Peyer's patch (tissue), 4 donors: Measurements from ENCODE around the gene MSI2. TPM values are rescaled to one million over a fixed set of nuclear protein-coding genes. Genes with fewer than 3 reads are reported as not detected.

Source experiments
- DNase-seq, 3 donors: peaks; one replicate each; pipeline ENCODE4 v3.0.0-alpha.2; 2017 to 2019
- H3K27ac ChIP-seq, 4 donors: fragments of 200-600 bp; sonication (generic); one replicate each; pipeline ENCODE4 v1.5.1; 2016 to 2019
- H3K27me3 ChIP-seq, 2 donors: fragments of 200-600 bp; sonication (generic); one replicate each; pipeline ENCODE4 v1.5.1; 2019
- H3K36me3 ChIP-seq, 3 donors: fragments of 200-600 bp; sonication (generic); one replicate each; pipeline ENCODE4 v1.5.1; 2016 to 2019
- H3K4me1 ChIP-seq, 4 donors: fragments of 200-600 bp; sonication (generic); one replicate each; pipeline ENCODE4 v1.5.1; 2016 to 2019
- H3K4me3 ChIP-seq, 4 donors: fragments of 200-600 bp; sonication (generic); 1 replicate in 3 of 4; 2 replicates in 1 of 4; pipeline ENCODE4 v1.5.1; 2016 to 2019; ENCODE audit warnings: mild to moderate bottlenecking in 1 of 4
- H3K9me3 ChIP-seq, 4 donors: fragments of 200-600 bp; sonication (generic); one replicate each; pipeline ENCODE4 v1.5.1; 2016 to 2019; ENCODE audit warnings: mild to moderate bottlenecking in 1 of 4
- POLR2A ChIP-seq, 2 donors: fragments of 450-650 bp; IDR thresholded peaks; one replicate each; pipeline ENCODE4 v1.5.1; 2017; ENCODE audit warnings: antibody characterized with exemption in 2 of 2, mild to moderate bottlenecking in 2 of 2, moderate library complexity in 2 of 2
- total RNA-seq, 4 donors: library from RNA; depleted of rRNA; stranded (reverse); fragments of >200 nt; gene quantifications; one replicate each; pipeline ENCODE4 v1.1.0, GENCODE V29; 2016
- TF ChIP-seq, protein P1 (sequence below), 6 experiments: fragments of 450-650 bp in 4 of 6; fragments of 200-600 bp in 2 of 6; sonication (generic) in 1 of 6; IDR thresholded peaks; one replicate each; pipeline ENCODE4 v1.5.1; 2017 to 2019; ENCODE audit warnings: antibody characterized with exemption in 6 of 6, mild to moderate bottlenecking in 3 of 6, moderate library complexity in 1 of 6

The MSI2 gene
- total RNA-seq, 4 donors from 2014 or later, result 25.9 to 39.0 (median 29.2) TPM

DNA sequence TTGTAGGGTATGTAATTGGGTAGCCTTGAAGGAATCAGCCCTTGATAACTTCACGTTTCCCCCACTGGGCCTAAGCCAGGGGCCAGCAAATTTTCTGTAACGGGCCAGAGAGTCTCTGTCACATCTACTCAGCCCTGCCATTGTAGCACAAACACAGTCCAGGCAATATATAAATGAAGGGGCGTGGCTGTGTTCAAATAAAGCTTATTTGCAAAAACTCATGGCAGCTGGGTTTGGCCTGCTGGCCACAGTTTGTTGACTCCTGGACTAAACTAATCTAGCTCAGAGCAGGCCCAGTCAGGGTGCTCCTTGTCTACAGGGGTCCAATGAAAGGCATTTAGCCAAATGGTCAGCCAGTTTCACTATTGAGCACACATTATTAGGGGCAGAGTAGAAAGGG lies 347.2 kb downstream of the MSI2 start:
- Histone ChIP-seq H3K4me1 (peaks cover 0 to 34% (median 30%) of the 10 kb centered on the region in 4 donors), H3K9me3 (no peaks in the 10 kb centered on the region), H3K36me3 (no peaks in the 10 kb centered on the region), H3K27me3 (no peaks in the 10 kb centered on the region), H3K27ac (peak overlapping the region in 2 of 4 donors; percentile 10 to 69), H3K4me3 (no peak overlapping the region)
- no peak for DNase-seq
- TF ChIP-seq, protein P1, sequence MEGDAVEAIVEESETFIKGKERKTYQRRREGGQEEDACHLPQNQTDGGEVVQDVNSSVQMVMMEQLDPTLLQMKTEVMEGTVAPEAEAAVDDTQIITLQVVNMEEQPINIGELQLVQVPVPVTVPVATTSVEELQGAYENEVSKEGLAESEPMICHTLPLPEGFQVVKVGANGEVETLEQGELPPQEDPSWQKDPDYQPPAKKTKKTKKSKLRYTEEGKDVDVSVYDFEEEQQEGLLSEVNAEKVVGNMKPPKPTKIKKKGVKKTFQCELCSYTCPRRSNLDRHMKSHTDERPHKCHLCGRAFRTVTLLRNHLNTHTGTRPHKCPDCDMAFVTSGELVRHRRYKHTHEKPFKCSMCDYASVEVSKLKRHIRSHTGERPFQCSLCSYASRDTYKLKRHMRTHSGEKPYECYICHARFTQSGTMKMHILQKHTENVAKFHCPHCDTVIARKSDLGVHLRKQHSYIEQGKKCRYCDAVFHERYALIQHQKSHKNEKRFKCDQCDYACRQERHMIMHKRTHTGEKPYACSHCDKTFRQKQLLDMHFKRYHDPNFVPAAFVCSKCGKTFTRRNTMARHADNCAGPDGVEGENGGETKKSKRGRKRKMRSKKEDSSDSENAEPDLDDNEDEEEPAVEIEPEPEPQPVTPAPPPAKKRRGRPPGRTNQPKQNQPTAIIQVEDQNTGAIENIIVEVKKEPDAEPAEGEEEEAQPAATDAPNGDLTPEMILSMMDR (IDR thresholded peaks at IDR 0.05), result no peak
- TF ChIP-seq POLR2A (IDR thresholded peaks at IDR 0.05), result no peak

DNA sequence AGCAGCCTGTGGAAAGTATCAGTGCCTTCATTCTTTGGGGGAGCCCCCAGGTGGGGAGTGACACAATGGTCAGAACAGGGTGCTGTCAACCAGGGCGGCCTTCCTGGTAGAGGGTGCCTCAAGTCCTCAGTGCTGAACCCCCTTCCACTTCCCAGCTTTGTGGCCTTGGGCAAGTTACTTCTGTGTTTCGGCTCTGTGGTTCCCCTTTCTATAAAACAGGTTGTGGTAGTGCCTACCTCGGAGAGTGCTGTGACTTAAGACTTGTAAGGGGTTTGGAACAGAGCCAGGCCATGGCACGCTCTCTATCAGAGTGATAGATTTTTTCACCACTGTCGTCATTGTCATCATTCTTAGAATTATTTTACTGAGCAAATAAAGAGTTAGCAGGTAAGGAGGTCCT lies 347.7 kb downstream of the MSI2 start:
- peak in 2 of 3 donors; percentile 83 to 86 for DNase-seq
- H3K27ac ChIP-seq, result peak overlapping the region in 3 of 4 donors; percentile 27 to 69 (median 35)
- H3K4me3 ChIP-seq, result no peak overlapping the region
- TF ChIP-seq POLR2A (IDR thresholded peaks at IDR 0.05), result no peak
- TF ChIP-seq, protein P1 (IDR thresholded peaks at IDR 0.05), result no peak
- peaks cover 0 to 34% (median 30%) of the 10 kb centered on the region in 4 donors for H3K4me1 ChIP-seq
- H3K9me3 ChIP-seq, result no peaks in the 10 kb centered on the region
- H3K27me3 ChIP-seq, result no peaks in the 10 kb centered on the region
- H3K36me3 ChIP-seq, result no peaks in the 10 kb centered on the region

DNA sequence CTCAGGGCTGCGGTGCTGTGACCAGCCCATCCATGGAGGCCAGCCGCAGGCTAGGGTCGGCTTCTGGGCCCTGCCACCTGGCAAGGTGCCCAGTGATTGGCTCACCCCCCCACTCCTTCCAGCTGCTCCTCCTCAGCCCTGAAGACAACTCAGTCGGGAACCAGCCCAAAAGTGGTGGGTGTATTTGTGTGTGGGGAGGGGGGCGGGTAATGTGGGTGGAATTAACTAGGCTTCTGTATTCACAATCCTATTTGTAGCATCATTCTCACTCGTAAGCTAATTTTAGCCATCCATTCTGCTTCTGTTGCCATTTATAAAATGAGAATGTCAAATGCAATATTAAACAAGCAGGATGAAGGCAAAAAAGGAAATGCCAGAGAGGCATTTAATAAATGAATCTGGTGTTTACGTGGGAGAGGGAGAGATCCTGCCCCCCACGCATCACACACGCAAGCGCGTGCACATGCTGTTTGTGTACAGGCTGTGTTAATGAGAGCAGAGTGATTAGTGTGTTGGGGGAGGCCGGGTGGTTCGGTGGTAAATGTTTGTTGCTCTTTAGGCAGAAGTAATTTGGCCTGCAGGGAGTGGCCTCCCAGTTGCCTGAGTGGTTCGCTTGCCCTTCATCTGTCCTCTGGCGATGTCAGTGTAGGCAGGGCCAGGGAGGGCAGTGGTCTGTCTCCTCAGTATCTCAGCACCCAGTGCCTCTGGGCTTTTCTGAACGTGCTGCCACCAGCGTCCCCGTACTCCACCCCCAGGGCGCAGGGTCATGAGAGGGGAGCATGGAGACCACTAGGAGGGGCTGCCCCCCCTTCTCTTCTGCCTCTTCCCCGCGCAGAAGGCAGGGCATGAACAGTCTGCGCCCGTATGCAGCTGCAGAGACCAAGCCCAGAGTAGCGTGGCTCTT lies 348.7 kb downstream of the MSI2 start:
- Histone ChIP-seq H3K4me1 (peaks cover 0 to 34% (median 27%) of the 10 kb centered on the region in 4 donors), H3K9me3 (no peaks in the 10 kb centered on the region), H3K36me3 (no peaks in the 10 kb centered on the region), H3K27me3 (no peaks in the 10 kb centered on the region), H3K27ac (peak overlapping the region in 3 of 4 donors; percentile 44 to 69 (median 50)), H3K4me3 (peak overlapping the region in 2 of 4 donors; percentile 1 to 13)
- TF ChIP-seq POLR2A (IDR thresholded peaks at IDR 0.05), result no peak
- TF ChIP-seq, protein P1 (IDR thresholded peaks at IDR 0.05), result peak in 1 of 6 experiments; percentile 6
- DNase-seq, result peak in 2 of 3 donors; percentile 81 to 86

DNA sequence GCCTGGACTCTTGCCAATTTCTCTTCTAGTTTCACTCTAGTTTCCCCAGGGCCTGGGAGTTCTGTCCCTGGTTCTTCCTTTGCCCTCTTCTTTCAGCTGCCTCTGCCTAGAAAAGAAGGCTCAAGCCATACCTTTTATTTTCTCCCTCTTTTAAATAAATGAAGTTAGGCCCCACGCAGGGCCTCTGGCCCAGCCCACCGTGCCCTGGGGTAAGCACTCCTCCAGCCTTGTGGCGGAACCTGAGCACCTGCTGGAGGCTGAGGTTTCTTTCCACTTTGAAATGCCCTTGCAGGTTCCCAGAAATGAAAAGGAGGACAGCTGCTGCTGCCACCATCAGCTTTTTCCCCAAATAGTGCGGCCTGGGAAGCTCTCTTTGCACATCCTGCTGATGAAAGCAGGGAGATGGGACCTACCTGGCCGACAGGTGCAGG lies 349.4 kb downstream of the MSI2 start:
- TF ChIP-seq, protein P1 (IDR thresholded peaks at IDR 0.05), result no peak
- TF ChIP-seq POLR2A (IDR thresholded peaks at IDR 0.05), result no peak
- Histone ChIP-seq H3K27ac (peak overlapping the region; percentile 1 to 69 (median 47)), H3K9me3 (no peaks in the 10 kb centered on the region), H3K4me3 (peak overlapping the region in 2 of 4 donors; percentile 1 to 13), H3K4me1 (peaks cover 0 to 34% (median 27%) of the 10 kb centered on the region in 4 donors), H3K27me3 (no peaks in the 10 kb centered on the region), H3K36me3 (no peaks in the 10 kb centered on the region)
- no peak for DNase-seq

DNA sequence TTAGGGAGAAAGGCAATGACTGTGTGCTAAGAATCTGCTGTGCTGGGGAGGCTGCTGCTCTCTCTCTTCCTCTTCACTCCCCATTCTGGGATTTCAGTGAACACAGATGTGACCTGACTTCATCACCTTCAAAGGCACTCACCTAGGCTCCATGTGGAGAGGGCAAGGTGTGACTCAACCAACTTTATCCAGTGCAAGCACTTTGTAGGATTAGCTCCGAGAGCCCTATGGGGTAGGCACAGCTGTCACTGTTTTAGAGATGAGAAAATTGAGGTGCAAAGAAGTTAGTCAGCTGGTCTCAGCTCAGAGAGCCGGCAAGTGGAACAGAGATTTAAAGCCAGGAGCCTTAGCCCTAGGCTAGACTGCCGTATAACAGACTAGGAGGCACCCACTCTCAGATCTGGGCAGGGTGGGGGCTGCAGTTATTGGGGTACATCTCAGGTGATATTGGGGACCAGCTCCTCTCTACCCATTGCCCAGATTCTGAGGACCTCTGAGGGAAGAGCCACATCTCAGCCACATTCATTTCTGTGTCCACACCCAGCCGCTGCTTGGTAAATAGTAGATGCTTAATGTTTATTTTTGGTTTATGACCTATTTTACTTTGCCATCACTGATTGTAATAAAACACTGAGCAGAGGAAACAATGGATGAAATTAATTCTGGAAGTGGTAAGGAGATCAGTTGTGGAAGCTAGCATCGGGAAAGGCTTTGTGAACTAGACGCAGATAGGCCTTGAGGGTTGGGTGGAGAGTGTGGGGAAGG lies 350.0 kb downstream of the MSI2 start:
- no peak for DNase-seq
- Histone ChIP-seq H3K9me3 (no peaks in the 10 kb centered on the region), H3K4me1 (peaks cover 0 to 34% (median 27%) of the 10 kb centered on the region in 4 donors), H3K27me3 (no peaks in the 10 kb centered on the region), H3K4me3 (peak overlapping the region in 1 of 4 donors; percentile 1), H3K36me3 (no peaks in the 10 kb centered on the region), H3K27ac (peak overlapping the region in 3 of 4 donors; percentile 1 to 69 (median 50))
- TF ChIP-seq POLR2A (IDR thresholded peaks at IDR 0.05), result no peak
- TF ChIP-seq, protein P1 (IDR thresholded peaks at IDR 0.05), result no peak
